DLD1 (cell line): Measurements from ENCODE around the gene KRT80.

Experiments used
- in situ Hi-C: cut with HindIII; loops from 2 replicates; pipeline ENCODE4 v1.10.0; 2017; ENCODE audit warnings: low sequenced_read_pairs

The KRT80 gene

DNA sequence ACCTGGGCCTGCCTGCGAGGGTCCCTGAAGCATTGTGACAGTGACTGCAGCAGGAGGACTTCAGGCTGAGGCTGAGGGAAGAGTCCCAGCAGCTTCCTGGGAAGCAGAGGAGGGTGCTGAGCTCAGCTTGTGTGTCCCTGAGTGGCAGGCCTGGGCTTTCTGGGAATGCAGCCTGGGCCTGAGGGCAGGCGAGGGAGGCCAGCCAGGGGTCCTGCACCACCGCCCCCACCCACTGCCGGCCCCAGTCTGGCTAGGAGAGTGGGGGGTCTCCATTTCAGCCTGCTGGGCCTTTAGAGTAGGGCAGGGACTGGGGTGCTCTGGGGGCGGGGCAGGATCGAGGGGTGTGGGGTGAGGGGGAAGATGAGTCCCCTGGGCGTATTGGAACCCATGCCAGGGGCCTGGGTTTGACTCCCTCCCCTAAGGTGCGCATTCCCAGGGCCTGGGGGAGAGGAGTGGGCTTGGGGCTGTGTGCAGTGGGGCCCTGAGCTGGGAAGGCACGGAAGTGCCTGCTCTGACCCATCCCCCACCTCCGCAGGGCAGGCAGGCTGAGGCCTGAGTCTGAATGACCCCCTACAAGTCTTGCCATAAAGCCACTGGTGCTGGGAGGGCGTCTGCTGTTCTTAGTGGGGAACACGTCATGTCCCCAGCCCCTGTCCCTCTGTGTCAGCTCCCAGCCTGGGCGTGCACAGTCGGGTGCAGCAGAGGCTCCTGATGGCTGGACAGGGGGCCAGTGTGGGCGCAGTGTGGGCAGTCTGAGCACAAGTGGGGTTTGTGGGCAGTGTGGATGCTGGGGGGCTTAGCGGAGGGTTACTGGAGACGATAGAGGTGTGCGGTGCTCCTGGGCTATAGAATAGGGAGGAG is 46.4 kb downstream of the KRT80 start:
- in situ Hi-C loops: no loop called here

- in situ Hi-C loops: no loop called here
Observed at GRCh38 chr12:52144512-52145227, 47.1 kb downstream of the KRT80 start.

DNA sequence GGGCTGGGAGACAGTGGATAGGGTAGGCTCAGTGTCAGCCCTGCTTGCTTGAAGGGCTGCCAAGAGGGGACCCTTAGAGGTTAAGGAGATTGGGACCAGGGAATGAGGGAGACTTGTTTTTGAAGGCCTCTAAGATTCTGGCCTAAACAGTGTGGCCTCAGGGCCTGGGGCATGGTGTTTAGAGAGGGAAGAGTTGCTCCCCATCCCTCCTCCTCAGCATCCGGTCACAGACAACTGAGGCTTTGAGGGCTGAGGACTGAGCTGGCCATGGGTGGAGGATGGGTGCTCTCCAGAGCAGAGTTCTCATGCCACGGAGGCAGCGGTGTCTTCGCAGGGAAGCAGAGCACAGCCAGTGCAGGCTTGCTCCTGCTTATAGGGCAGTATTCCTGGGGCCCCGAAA is 49.4 kb downstream of the KRT80 start:
- in situ Hi-C loops: no loop called here

GRCh38 chr12:52141875-52142274 is 49.9 kb downstream of the KRT80 start:
- in situ Hi-C loops: no loop called here

- in situ Hi-C loops: no loop called here
Observed at GRCh38 chr12:52141306-52141705, 50.5 kb downstream of the KRT80 start.

GRCh38 chr12:52139579-52140062 is 52.2 kb downstream of the KRT80 start:
- in situ Hi-C loops: no loop called here

DNA sequence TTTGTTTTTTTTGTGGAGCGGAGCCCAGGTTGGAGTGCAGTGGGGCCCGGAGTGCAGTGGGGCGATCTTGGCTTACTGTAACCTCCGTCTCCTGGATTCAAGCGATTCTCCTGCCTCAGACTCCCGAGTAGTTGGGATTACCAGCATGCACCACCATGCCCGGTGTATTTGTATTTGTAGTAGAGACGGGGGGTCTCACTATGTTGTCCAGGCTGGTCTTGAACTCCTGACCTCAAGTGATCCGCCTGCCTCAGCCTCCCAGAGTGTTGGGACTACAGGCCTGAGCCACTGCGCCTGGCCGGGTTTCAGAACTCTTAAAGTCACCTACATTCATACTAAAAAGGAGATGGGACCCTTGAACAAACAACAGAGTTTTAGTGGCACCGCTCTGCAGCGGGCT is 52.7 kb downstream of the KRT80 start:
- in situ Hi-C loops: no loop called here

- in situ Hi-C loops: no loop called here
Observed at GRCh38 chr12:52137746-52138145, 54.1 kb downstream of the KRT80 start.

DNA sequence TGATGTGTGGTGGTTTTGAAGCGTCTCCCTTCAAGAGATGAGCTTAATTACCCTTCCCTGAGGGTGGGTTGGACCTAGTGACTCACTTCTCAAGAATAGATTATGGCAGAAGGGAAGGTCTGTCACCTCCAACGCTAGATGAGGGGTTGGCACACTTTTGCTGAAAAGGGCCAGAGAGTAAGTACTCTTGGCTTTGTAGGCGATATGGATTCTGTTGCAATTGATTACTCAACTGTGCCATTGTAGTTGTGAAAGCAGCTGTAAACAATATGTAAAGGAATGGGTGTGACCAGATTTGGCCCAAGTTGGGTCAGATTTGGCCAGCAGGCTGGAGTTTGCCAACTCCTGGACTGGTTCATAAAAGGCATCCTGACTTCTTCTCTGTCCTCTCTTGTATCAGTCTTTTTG is 59.1 kb downstream of the KRT80 start:
- in situ Hi-C loops: no loop called here

GRCh38 chr12:52130711-52131110 is 61.1 kb downstream of the KRT80 start:
- in situ Hi-C loops: no loop called here

- in situ Hi-C loops: no loop called here
Observed at GRCh38 chr12:52127683-52128450, 63.9 kb downstream of the KRT80 start.

DNA sequence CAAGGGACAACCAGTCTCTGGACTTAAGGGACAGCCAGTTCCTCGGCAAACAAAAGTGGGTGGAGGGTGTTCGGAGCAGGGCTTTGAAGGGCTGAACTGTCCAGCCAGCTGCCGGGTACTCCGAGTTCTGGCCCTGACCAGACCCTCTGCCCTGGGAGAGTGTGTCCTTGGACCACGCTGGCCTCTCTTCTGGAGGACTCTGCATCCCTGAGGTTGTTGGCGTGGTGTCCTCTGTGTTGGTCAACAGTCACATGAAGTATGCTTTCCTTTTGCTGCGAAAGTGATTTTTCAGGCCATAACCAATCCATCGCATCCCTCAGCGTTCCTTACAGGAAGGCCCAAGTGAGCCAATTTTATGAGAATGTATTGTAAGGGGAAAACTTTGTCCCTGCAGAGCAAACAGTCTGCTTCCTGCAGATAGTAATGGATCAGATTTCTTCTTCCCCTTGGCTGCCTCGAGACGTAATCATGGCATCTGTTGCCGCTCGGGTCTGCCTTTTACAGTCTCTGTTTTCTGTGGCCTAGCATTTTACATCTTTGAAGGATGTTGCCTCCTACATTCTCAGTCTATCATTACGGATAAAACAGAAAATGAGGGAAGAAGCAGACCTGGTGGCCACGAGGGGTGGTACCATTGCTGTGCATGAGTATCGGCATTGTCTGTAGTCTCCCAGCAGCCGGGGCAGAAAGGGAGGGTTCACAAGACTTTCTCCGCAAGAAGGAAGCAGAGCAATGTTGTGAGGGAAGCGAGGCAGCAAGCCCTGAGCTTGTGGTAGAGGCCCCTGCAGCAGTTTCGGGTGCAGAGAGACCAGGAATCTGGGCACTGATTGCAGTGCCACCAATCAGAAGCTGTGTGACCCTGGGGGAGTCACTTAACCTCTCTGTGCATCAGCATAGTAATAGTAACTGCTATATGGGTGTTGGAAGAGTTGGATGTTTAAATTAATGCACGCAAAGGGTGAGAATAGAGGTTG is 64.9 kb downstream of the KRT80 start:
- in situ Hi-C loops: no loop called here

GRCh38 chr12:52126050-52126604 is 65.7 kb downstream of the KRT80 start:
- in situ Hi-C loops: no loop called here

- in situ Hi-C loops: no loop called here
Observed at GRCh38 chr12:52125476-52125900, 66.3 kb downstream of the KRT80 start.

DNA sequence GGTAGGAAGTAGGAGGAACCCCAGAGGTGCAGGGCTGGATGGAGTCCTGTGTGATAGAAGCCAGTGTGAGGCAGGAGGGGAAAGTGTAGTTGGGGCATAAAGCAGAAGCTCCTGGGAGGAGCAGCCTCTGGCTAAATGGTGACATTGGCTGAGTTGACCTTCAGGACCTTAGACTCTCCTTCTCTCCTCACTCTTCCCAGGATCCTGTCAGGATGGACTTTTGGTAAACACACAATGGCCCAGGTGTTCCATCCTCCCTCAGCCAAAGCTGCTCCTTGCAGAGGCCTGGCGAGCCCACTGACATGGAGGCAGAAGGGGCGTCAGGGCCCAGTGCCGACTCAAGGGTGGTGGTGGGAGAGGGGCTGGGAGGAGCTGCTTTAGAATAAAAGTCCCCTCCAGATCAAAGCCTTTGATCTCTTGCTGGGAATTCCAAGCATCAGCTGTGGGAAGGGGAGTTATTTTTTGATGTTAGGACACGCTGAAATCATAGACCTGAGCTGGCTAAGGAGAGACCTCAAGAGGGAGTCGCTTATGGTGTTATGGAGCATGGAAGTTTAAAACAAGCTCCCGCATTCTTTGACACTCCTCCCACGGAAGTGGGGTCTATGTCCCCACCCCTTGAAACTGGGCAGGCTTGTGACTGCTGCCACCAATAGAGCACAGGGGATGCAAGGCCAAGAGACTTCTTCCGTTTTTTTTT is 68.2 kb downstream of the KRT80 start:
- in situ Hi-C loops: loop anchor here (25.0 kb wide), 1 partner anchor 161 kb away; the partner anchor contains the start of gene ACVR1B

- in situ Hi-C loops: loop anchor here (25.0 kb wide), 1 partner anchor 161 kb away; the partner anchor contains the start of gene ACVR1B
Observed at GRCh38 chr12:52122904-52123303, 68.9 kb downstream of the KRT80 start.

DNA sequence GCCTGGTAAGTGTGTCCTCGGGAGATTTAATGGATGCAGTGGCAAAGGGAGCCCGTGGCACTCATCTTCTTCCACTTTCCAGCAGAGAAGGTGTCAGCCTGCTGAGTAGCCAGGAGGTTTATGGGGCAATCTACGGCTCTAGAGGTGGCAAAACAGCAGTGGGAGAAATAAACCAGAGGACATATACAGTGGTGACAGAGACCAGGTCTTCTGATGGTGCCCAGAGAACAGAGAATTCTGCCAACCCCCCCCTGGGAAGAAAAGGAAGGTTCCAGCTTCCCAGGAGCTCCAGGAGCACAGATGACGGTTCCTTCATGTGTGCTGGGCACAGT is 69.3 kb downstream of the KRT80 start:
- in situ Hi-C loops: loop anchor here (25.0 kb wide), 1 partner anchor 160 kb away; the partner anchor contains the start of gene ACVR1B

- in situ Hi-C loops: loop anchor here (25.0 kb wide), 1 partner anchor 160 kb away; the partner anchor contains the start of gene ACVR1B
Observed at GRCh38 chr12:52121824-52122539, 69.8 kb downstream of the KRT80 start.
